K562 (cell line): ENCODE data around the gene CLIP2. TPM values are rescaled to one million over a fixed set of nuclear protein-coding genes. Genes with fewer than 3 reads are reported as not detected.
A peak's percentile ranks its signal among the peaks of the same experiment; 100 is the strongest.

ENCODE experiments used
- CBX3 ChIP-seq, 2 experiments: IDR thresholded peaks; 1 replicate in 1 of 2; 2 replicates in 1 of 2; pipeline ENCODE4 v1.6.1; 2012; ENCODE audit warnings: inconsistent platforms in 2 of 2, low read length in 2 of 2, borderline replicate concordance in 1 of 2, control low read depth in 1 of 2
- ESRRA ChIP-seq: fragments of 450-650 bp; IDR thresholded peaks from 2 replicates; pipeline ENCODE4 v1.6.1; 2014; ENCODE audit warnings: low read depth, mild to moderate bottlenecking, moderate library complexity, borderline replicate concordance
- HSF4 ChIP-seq: fragments of 250-450 bp; sonication (Bioruptor Pico); IDR thresholded peaks from 2 replicates; pipeline ENCODE4 v2.1.2; 2022; ENCODE audit warnings: mild to moderate bottlenecking, moderate library complexity, borderline replicate concordance
- MTA2 ChIP-seq: fragments of 450-650 bp; IDR thresholded peaks from 2 replicates; pipeline ENCODE4 v1.6.1; 2016; ENCODE audit warnings: low read depth
- NR2C1 ChIP-seq, 2 experiments: fragments of 450-650 bp; IDR thresholded peaks; 2 replicates each; pipeline ENCODE4 v1.6.1; 2017; ENCODE audit warnings: mild to moderate bottlenecking in 2 of 2, antibody characterized with exemption in 1 of 2, inconsistent platforms in 1 of 2, missing compliant biosample characterization in 1 of 2, missing genetic modification characterization in 1 of 2
- NR4A1 ChIP-seq, 2 experiments: fragments of 250-450 bp in 1 of 2; fragments of 450-650 bp in 1 of 2; sonication (Bioruptor Pico) in 1 of 2; IDR thresholded peaks; 2 replicates each; pipeline versions ENCODE4 v1.4.0 to v1.6.1; 2016 to 2020; ENCODE audit warnings: mild to moderate bottlenecking in 2 of 2, missing compliant biosample characterization in 1 of 2, missing genetic modification characterization in 1 of 2, moderate library complexity in 1 of 2
- SMAD3 ChIP-seq: fragments of 450-650 bp; formaldehyde crosslinking; conservative IDR thresholded peaks from 2 replicates; pipeline ENCODE4 v1.4.0; 2020; ENCODE audit warnings: mild to moderate bottlenecking
- SRSF1 ChIP-seq: fragments of 200-400 bp; formaldehyde crosslinking; IDR thresholded peaks from 2 replicates; pipeline ENCODE4 v1.6.1; 2017; ENCODE audit warnings: mild to moderate bottlenecking, low read depth, low read length, moderate library complexity
- TBL1XR1 ChIP-seq, 2 experiments: IDR thresholded peaks; 2 replicates each; pipeline ENCODE4 v1.6.1; 2012; ENCODE audit warnings: improper control_type of control experiment in 2 of 2, low read length in 2 of 2, mild to moderate bottlenecking in 1 of 2
- ZNF274 ChIP-seq: IDR thresholded peaks from 2 replicates; pipeline ENCODE4 v1.6.1; 2011; ENCODE audit warnings: low read depth, mild to moderate bottlenecking, low read length, moderate library complexity, borderline replicate concordance
- ZNF282 ChIP-seq: sonication (generic); formaldehyde crosslinking; IDR thresholded peaks from 2 replicates; pipeline ENCODE4 v1.8.1; 2023; ENCODE audit warnings: missing genetic modification reagents
- polyA plus RNA-seq, 8 experiments: library from polyadenylated mRNA; depleted of rRNA in 4 of 8; stranded (reverse) in 5 of 8; unstranded in 3 of 8; fragments of >200 nt; fragmentation: Nextera tagmentation in 2 of 8; fragmentation: Illumina TruSeq in 1 of 8; extraction: Ambion mirVana in 2 of 8; extraction: Trizol in 1 of 8; gene quantifications; 2 replicates each; pipeline versions ENCODE4 v1.2.1 to v1.2.3, GENCODE V29; 2011 to 2014; ENCODE audit warnings: inconsistent platforms in 1 of 8, missing spikeins in 1 of 8
- total RNA-seq, 7 experiments: library from RNA; depleted of rRNA in 6 of 7; stranded (reverse); fragments of >200 nt in 6 of 7; fragmentation: Illumina TruSeq in 2 of 7; extraction: Trizol in 2 of 7; gene quantifications; 2 replicates each; pipeline versions ENCODE4 v1.2.1 to v1.2.3, GENCODE V29; 2011 to 2021; ENCODE audit warnings: low replicate concordance in 1 of 7
- TF ChIP-seq, protein P1 (sequence below), 2 experiments: fragments of 450-650 bp; IDR thresholded peaks; 2 replicates each; pipeline ENCODE4 v1.6.1; 2016; ENCODE audit warnings: mild to moderate bottlenecking in 2 of 2, borderline replicate concordance in 1 of 2, low read depth in 1 of 2, moderate library complexity in 1 of 2
- TF ChIP-seq, protein P2 (sequence below): fragments of 250-450 bp; sonication (Bioruptor Pico); IDR thresholded peaks from 2 replicates; pipeline ENCODE4 v1.4.0; 2020; ENCODE audit warnings: mild to moderate bottlenecking, moderate library complexity, borderline replicate concordance
- TF ChIP-seq, protein P3 (sequence below): fragments of 250-450 bp; sonication (Bioruptor Pico); IDR thresholded peaks from 2 replicates; pipeline ENCODE4 v1.8.0; 2021; ENCODE audit warnings: mild to moderate bottlenecking, moderate library complexity

The CLIP2 gene
- total and polyA plus RNA-seq, 9 of the 15 experiments (the other 6 are each of a cell fraction or from before 2014, with no cell fraction given): 0.07 to 5.4 (median 2.1) TPM

DNA sequence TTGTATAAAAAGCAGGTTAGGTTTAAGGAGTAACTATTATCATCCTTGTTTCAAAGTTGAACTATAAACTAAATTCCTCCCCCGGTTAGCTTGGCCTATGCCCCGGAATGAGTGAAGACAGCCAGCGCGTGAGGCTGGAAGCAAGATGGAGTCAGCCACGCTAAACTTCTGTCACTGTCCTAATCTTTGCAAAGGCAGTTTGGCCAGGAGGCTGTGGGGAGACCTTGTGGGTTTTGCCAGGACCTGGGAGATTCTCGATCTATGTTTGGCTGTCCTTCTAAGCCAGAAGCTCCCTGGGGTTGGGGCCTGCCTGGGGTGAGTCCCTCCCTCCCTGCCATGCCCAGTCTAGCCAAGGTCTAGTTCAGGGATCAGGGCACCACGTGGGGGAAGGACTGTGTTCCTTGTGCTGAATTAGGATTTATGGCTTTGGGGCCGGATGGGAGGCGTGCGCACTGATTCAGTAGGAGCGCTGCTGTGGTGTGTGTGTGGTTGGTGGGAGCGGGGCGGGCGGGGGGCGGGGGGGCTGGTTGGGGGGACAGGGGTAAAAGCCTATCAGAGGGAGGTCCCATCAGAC lies 163.6 kb downstream of the CLIP2 start (continued):
- TF ChIP-seq, protein P1, sequence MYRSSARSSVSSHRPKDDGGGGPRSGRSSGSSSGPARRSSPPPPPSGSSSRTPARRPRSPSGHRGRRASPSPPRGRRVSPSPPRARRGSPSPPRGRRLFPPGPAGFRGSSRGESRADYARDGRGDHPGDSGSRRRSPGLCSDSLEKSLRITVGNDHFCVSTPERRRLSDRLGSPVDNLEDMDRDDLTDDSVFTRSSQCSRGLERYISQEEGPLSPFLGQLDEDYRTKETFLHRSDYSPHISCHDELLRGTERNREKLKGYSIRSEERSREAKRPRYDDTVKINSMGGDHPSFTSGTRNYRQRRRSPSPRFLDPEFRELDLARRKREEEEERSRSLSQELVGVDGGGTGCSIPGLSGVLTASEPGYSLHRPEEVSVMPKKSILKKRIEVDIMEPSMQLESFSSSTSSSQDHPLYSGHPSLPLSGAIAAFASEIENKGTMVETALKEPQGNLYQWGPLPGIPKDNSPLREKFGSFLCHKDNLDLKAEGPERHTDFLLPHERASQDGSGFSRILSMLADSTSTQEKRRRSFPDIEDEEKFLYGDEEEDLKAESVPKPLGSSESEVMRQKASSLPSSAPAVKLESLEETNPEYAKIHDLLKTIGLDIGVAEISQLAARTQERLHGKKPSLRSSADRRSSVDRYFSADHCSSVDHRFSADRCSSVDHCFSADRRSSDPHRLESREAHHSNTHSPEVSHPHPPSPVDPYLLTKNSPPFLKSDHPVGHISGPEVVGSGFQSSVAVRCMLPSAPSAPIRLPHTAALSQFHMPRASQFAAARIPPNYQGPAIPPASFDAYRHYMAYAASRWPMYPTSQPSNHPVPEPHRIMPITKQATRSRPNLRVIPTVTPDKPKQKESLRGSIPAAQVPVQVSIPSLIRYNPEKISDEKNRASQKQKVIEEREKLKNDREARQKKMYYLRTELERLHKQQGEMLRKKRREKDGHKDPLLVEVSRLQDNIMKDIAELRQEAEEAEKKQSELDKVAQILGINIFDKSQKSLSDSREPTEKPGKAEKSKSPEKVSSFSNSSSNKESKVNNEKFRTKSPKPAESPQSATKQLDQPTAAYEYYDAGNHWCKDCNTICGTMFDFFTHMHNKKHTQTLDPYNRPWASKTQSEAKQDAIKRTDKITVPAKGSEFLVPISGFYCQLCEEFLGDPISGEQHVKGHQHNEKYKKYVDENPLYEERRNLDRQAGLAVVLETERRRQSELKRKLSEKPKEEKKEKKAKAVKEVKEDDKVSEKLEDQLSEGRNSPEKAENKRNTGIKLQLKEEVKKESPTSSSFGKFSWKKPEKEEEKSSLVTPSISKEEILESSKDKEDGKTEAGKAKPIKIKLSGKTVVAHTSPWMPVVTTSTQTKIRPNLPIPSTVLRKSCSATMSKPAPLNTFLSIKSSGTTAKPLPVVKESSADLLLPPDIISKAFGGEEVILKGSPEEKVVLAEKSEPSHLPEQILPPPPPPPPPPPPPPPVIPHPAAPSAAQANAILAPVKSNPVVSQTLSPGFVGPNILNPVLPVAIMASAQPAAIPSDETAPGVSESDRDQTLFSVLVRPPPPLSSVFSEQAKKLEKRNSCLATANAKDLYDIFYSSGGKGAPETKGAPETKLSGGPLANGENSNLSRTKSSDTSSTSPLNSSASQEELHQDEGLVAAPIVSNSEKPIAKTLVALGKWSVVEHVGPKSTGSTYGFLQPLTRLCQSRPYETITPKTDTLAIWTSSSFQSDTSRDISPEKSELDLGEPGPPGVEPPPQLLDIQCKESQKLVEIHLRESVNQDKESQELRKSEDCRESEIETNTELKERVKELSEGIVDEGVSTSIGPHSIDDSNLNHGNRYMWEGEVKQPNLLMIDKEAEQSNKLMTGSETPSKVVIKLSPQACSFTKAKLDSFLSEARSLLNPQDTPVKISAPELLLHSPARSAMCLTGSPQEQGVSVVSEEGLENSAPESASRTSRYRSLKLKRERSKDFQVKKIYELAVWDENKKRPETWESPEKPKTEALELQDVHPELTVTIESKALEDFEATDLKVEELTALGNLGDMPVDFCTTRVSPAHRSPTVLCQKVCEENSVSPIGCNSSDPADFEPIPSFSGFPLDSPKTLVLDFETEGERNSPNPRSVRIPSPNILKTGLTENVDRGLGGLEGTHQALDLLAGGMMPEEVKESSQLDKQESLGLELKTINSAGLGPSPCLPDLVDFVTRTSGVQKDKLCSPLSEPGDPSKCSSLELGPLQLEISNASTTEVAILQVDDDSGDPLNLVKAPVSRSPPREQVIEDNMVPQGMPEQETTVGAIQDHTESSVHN (IDR thresholded peaks at IDR 0.05; ENCODE audit: borderline replicate concordance in 1 of 2, low read depth in 1 of 2): no peak
- TF ChIP-seq SRSF1 (no peak), ESRRA (no peak), TBL1XR1 (IDR thresholded peaks at IDR 0.05; ENCODE audit: low read length in 2 of 2) (no peak), NR4A1 (CRISPR knock-in tag; IDR thresholded peaks at IDR 0.05) (no peak), NR4A1 (tag; IDR thresholded peaks at IDR 0.05) (peak; percentile 95), MTA2 (no peak), NR2C1 (IDR thresholded peaks at IDR 0.05) (peak; percentile 28; the same call in 1 of the 2 replicates), NR2C1 (tag; IDR thresholded peaks at IDR 0.05) (peak; percentile 84), HSF4 (CRISPR knock-in tag) (peak; percentile 74; the same call in 1 of the 2 replicates), SMAD3 (CRISPR knock-in tag) (peak; percentile 70; the same call in 1 of the 2 replicates), ZNF274 (no peak), CBX3 (IDR thresholded peaks at IDR 0.05; ENCODE audit: borderline replicate concordance in 1 of 2, low read length in 2 of 2) (no peak), ZNF282 (CRISPR knock-in tag) (no peak)
- TF ChIP-seq, protein P2, sequence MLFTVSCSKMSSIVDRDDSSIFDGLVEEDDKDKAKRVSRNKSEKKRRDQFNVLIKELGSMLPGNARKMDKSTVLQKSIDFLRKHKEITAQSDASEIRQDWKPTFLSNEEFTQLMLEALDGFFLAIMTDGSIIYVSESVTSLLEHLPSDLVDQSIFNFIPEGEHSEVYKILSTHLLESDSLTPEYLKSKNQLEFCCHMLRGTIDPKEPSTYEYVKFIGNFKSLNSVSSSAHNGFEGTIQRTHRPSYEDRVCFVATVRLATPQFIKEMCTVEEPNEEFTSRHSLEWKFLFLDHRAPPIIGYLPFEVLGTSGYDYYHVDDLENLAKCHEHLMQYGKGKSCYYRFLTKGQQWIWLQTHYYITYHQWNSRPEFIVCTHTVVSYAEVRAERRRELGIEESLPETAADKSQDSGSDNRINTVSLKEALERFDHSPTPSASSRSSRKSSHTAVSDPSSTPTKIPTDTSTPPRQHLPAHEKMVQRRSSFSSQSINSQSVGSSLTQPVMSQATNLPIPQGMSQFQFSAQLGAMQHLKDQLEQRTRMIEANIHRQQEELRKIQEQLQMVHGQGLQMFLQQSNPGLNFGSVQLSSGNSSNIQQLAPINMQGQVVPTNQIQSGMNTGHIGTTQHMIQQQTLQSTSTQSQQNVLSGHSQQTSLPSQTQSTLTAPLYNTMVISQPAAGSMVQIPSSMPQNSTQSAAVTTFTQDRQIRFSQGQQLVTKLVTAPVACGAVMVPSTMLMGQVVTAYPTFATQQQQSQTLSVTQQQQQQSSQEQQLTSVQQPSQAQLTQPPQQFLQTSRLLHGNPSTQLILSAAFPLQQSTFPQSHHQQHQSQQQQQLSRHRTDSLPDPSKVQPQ (CRISPR knock-in tag): no peak
- TF ChIP-seq, protein P3, sequence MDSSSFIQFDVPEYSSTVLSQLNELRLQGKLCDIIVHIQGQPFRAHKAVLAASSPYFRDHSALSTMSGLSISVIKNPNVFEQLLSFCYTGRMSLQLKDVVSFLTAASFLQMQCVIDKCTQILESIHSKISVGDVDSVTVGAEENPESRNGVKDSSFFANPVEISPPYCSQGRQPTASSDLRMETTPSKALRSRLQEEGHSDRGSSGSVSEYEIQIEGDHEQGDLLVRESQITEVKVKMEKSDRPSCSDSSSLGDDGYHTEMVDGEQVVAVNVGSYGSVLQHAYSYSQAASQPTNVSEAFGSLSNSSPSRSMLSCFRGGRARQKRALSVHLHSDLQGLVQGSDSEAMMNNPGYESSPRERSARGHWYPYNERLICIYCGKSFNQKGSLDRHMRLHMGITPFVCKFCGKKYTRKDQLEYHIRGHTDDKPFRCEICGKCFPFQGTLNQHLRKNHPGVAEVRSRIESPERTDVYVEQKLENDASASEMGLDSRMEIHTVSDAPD (CRISPR knock-in tag): 0 out of 2 replicates have a peak, but pooled peaks have one; percentile 20
